HepG2 (cell line): Measurements from ENCODE around the gene GATAD2B. TPM values are rescaled to one million over a fixed set of nuclear protein-coding genes. Genes with fewer than 3 reads are reported as not detected.
A peak's percentile ranks its signal among the peaks of the same experiment; 100 is the strongest.

Source experiments
- BCL6 ChIP-seq: IDR thresholded peaks from 2 replicates; pipeline ENCODE4 v1.6.1; 2016; ENCODE audit warnings: missing genetic modification reagents, missing compliant biosample characterization
- ESRRA ChIP-seq: sonication (generic); formaldehyde crosslinking; IDR thresholded peaks from 2 replicates; pipeline ENCODE4 v1.5.1; 2020; ENCODE audit warnings: mild to moderate bottlenecking, low read depth, missing genetic modification reagents
- KDM6A ChIP-seq: IDR thresholded peaks from 2 replicates; pipeline ENCODE4 v1.6.1; 2016; ENCODE audit warnings: low read depth
- SMAD1 ChIP-seq: sonication (generic); formaldehyde crosslinking; IDR thresholded peaks from 2 replicates; pipeline ENCODE4 v1.4.0; 2020; ENCODE audit warnings: missing genetic modification reagents, low read depth, mild to moderate bottlenecking, borderline replicate concordance
- STAG1 ChIP-seq: sonication (generic); formaldehyde crosslinking; IDR thresholded peaks from 2 replicates; pipeline ENCODE4 v1.4.0; 2020; ENCODE audit warnings: missing genetic modification reagents
- ZNF350 ChIP-seq: sonication (generic); formaldehyde crosslinking; IDR thresholded peaks from 2 replicates; pipeline ENCODE4 v1.4.0; 2020; ENCODE audit warnings: mild to moderate bottlenecking, low read depth, missing genetic modification reagents, borderline replicate concordance
- ZNF468 ChIP-seq: sonication (generic); formaldehyde crosslinking; IDR thresholded peaks from 2 replicates; pipeline ENCODE4 v1.8.0; 2022; ENCODE audit warnings: mild to moderate bottlenecking, moderate library complexity, missing genetic modification reagents
- polyA plus RNA-seq, 8 experiments: library from polyadenylated mRNA; depleted of rRNA in 3 of 8; stranded (reverse) in 7 of 8; unstranded in 1 of 8; fragments of >200 nt; fragmentation: Illumina TruSeq in 4 of 8; extraction: Trizol in 4 of 8; gene quantifications; 2 replicates each; pipeline versions ENCODE4 v1.2.1 to v1.2.3, GENCODE V29; 2011 to 2016; ENCODE audit warnings: low read depth in 4 of 8, missing spikeins in 1 of 8, mixed read lengths in 1 of 8; ENCODE audit not compliant: insufficient read depth in 1 of 8
- total RNA-seq, 5 experiments: library from RNA; depleted of rRNA; stranded (reverse); fragments of >200 nt; fragmentation: Illumina TruSeq; extraction: Trizol; gene quantifications; 2 replicates each; pipeline ENCODE4 v1.2.3, GENCODE V29; 2016; ENCODE audit warnings: low read depth in 1 of 5
- TF ChIP-seq, protein P1 (sequence below), 2 experiments: sonication (generic) in 1 of 2; formaldehyde crosslinking in 1 of 2; IDR thresholded peaks; 2 replicates each; pipeline versions ENCODE4 v1.6.1 to v1.9.0; 2014 to 2022; ENCODE audit warnings: antibody characterized with exemption in 1 of 2, borderline replicate concordance in 1 of 2, inconsistent platforms in 1 of 2, low read depth in 1 of 2, missing genetic modification reagents in 1 of 2
- TF ChIP-seq, protein P2 (sequence below): sonication (generic); formaldehyde crosslinking; IDR thresholded peaks from 2 replicates; pipeline ENCODE4 v1.9.0; 2021; ENCODE audit warnings: missing genetic modification reagents, mild to moderate bottlenecking, borderline replicate concordance
- TF ChIP-seq, protein P3 (sequence below): sonication (generic); formaldehyde crosslinking; IDR thresholded peaks from 2 replicates; pipeline ENCODE4 v1.4.0; 2020; ENCODE audit warnings: missing genetic modification reagents, borderline replicate concordance
- TF ChIP-seq, protein P4 (sequence below): sonication (generic); formaldehyde crosslinking; IDR thresholded peaks from 2 replicates; pipeline ENCODE4 v1.5.0; 2020; ENCODE audit warnings: mild to moderate bottlenecking, missing genetic modification reagents, borderline replicate concordance
- TF ChIP-seq, protein P5 (sequence below): sonication (generic); formaldehyde crosslinking; IDR thresholded peaks from 2 replicates; pipeline ENCODE4 v1.8.1; 2023; ENCODE audit warnings: missing genetic modification reagents, mild to moderate bottlenecking, borderline replicate concordance

GATAD2B gene
- total and polyA plus RNA-seq, 2 of the 13 experiments (the other 11 are each of a cell fraction or from before 2014, with no cell fraction given): 3.2 to 5.2 TPM

DNA sequence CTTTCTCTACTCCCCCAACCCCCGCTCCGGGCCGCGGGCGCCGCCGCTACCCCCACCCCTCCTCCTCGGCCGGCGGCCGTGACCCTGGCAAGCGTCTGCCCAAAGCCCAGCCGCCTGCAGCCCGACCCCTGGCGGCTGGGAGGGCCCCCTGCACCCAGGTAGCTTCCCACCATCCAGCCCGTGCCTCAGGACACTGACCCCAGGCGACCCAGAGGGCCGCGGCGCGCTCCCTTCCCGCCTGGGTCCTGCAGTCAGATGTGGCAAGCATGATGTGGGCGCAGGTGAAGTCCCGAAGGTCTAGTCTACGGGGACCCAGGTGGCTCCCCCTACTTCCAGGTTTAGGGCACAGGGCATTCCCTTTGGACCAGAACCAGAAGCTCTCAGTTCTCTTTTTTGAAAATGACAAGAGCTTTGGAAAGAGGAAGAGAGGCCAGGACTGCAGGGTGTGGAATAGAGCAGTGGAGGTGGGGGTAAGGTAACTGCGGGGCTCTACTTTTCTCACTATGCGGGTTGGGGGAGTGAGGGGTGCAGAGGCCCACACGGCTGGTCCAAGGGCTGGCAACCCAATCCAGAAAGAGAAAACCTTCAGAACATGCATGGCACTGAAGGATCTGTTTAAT lies 24.0 kb upstream of the GATAD2B start, which contains the start of gene DENND4B (continued):
- TF ChIP-seq BCL6 (CRISPR knock-in tag): no peak
- TF ChIP-seq, protein P1, sequence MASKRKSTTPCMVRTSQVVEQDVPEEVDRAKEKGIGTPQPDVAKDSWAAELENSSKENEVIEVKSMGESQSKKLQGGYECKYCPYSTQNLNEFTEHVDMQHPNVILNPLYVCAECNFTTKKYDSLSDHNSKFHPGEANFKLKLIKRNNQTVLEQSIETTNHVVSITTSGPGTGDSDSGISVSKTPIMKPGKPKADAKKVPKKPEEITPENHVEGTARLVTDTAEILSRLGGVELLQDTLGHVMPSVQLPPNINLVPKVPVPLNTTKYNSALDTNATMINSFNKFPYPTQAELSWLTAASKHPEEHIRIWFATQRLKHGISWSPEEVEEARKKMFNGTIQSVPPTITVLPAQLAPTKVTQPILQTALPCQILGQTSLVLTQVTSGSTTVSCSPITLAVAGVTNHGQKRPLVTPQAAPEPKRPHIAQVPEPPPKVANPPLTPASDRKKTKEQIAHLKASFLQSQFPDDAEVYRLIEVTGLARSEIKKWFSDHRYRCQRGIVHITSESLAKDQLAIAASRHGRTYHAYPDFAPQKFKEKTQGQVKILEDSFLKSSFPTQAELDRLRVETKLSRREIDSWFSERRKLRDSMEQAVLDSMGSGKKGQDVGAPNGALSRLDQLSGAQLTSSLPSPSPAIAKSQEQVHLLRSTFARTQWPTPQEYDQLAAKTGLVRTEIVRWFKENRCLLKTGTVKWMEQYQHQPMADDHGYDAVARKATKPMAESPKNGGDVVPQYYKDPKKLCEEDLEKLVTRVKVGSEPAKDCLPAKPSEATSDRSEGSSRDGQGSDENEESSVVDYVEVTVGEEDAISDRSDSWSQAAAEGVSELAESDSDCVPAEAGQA (IDR thresholded peaks at IDR 0.05; ENCODE audit: low read depth): no peak
- TF ChIP-seq, protein P1 (CRISPR knock-in tag; IDR thresholded peaks at IDR 0.05; ENCODE audit: borderline replicate concordance): no peak
- no peak for TF ChIP-seq ZNF468
- TF ChIP-seq SMAD1 (CRISPR knock-in tag): no peak
- TF ChIP-seq ZNF350 (CRISPR knock-in tag): no peak; the same call in none of the 2 replicates
- TF ChIP-seq, protein P2, sequence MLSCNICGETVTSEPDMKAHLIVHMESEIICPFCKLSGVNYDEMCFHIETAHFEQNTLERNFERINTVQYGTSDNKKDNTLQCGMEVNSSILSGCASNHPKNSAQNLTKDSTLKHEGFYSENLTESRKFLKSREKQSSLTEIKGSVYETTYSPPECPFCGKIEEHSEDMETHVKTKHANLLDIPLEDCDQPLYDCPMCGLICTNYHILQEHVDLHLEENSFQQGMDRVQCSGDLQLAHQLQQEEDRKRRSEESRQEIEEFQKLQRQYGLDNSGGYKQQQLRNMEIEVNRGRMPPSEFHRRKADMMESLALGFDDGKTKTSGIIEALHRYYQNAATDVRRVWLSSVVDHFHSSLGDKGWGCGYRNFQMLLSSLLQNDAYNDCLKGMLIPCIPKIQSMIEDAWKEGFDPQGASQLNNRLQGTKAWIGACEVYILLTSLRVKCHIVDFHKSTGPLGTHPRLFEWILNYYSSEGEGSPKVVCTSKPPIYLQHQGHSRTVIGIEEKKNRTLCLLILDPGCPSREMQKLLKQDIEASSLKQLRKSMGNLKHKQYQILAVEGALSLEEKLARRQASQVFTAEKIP (CRISPR knock-in tag): no peak
- TF ChIP-seq ESRRA (CRISPR knock-in tag): peak; percentile 76
- TF ChIP-seq, protein P3, sequence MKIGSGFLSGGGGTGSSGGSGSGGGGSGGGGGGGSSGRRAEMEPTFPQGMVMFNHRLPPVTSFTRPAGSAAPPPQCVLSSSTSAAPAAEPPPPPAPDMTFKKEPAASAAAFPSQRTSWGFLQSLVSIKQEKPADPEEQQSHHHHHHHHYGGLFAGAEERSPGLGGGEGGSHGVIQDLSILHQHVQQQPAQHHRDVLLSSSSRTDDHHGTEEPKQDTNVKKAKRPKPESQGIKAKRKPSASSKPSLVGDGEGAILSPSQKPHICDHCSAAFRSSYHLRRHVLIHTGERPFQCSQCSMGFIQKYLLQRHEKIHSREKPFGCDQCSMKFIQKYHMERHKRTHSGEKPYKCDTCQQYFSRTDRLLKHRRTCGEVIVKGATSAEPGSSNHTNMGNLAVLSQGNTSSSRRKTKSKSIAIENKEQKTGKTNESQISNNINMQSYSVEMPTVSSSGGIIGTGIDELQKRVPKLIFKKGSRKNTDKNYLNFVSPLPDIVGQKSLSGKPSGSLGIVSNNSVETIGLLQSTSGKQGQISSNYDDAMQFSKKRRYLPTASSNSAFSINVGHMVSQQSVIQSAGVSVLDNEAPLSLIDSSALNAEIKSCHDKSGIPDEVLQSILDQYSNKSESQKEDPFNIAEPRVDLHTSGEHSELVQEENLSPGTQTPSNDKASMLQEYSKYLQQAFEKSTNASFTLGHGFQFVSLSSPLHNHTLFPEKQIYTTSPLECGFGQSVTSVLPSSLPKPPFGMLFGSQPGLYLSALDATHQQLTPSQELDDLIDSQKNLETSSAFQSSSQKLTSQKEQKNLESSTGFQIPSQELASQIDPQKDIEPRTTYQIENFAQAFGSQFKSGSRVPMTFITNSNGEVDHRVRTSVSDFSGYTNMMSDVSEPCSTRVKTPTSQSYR: peak; percentile 78; the same call in 1 of the 2 replicates
- TF ChIP-seq, protein P4, sequence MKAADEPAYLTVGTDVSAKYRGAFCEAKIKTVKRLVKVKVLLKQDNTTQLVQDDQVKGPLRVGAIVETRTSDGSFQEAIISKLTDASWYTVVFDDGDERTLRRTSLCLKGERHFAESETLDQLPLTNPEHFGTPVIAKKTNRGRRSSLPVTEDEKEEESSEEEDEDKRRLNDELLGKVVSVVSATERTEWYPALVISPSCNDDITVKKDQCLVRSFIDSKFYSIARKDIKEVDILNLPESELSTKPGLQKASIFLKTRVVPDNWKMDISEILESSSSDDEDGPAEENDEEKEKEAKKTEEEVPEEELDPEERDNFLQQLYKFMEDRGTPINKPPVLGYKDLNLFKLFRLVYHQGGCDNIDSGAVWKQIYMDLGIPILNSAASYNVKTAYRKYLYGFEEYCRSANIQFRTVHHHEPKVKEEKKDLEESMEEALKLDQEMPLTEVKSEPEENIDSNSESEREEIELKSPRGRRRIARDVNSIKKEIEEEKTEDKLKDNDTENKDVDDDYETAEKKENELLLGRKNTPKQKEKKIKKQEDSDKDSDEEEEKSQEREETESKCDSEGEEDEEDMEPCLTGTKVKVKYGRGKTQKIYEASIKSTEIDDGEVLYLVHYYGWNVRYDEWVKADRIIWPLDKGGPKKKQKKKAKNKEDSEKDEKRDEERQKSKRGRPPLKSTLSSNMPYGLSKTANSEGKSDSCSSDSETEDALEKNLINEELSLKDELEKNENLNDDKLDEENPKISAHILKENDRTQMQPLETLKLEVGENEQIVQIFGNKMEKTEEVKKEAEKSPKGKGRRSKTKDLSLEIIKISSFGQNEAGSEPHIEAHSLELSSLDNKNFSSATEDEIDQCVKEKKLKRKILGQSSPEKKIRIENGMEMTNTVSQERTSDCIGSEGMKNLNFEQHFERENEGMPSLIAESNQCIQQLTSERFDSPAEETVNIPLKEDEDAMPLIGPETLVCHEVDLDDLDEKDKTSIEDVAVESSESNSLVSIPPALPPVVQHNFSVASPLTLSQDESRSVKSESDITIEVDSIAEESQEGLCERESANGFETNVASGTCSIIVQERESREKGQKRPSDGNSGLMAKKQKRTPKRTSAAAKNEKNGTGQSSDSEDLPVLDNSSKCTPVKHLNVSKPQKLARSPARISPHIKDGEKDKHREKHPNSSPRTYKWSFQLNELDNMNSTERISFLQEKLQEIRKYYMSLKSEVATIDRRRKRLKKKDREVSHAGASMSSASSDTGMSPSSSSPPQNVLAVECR (CRISPR knock-in tag): peak; percentile 21; the same call in 1 of the 2 replicates
- TF ChIP-seq STAG1 (CRISPR knock-in tag): peak; percentile 59
- no peak for TF ChIP-seq KDM6A (CRISPR knock-in tag)
- TF ChIP-seq, protein P5, sequence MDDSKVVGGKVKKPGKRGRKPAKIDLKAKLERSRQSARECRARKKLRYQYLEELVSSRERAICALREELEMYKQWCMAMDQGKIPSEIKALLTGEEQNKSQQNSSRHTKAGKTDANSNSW (CRISPR knock-in tag): no peak
